Measurements from ENCODE around the gene TEX10. TPM values are rescaled to one million over a fixed set of nuclear protein-coding genes. Genes with fewer than 3 reads are reported as not detected.
A peak's percentile ranks its signal among the peaks of the same experiment; 100 is the strongest.

TEX10 gene
- total and polyA plus RNA-seq, 2 of the 13 experiments (the other 11 are each of a cell fraction or from before 2014, with no cell fraction given), result 18.1 to 38.7 TPM

GRCh38 chr9:100352727-100353505, at the start of gene TEX10 (continued):
- peak; percentile 77 for TF ChIP-seq ZBTB14 (CRISPR knock-in tag; IDR thresholded peaks at IDR 0.05)
- no peak for TF ChIP-seq ZBTB49 (CRISPR knock-in tag; IDR thresholded peaks at IDR 0.05; ENCODE audit: borderline replicate concordance)
- TF ChIP-seq ZNF781 (CRISPR knock-in tag; IDR thresholded peaks at IDR 0.05; ENCODE audit: borderline replicate concordance, not compliant biosample characterization), result peak; percentile 58
- no peak for TF ChIP-seq ZNF879 (CRISPR knock-in tag; IDR thresholded peaks at IDR 0.05)
- TF ChIP-seq DNMT1 (CRISPR knock-in tag; IDR thresholded peaks at IDR 0.05), result no peak
- TF ChIP-seq MAFG (CRISPR knock-in tag; IDR thresholded peaks at IDR 0.05), result no peak
- peak; percentile 91; the same call in 1 of the 2 replicates for TF ChIP-seq ZSCAN5A (CRISPR knock-in tag; IDR thresholded peaks at IDR 0.05; ENCODE audit: borderline replicate concordance)
- TF ChIP-seq MNT (IDR thresholded peaks at IDR 0.05), result peak; percentile 74
- TF ChIP-seq CREB3 (CRISPR knock-in tag; IDR thresholded peaks at IDR 0.05), result no peak; the same call in 1 of the 2 replicates
- TF ChIP-seq ONECUT2 (CRISPR knock-in tag; IDR thresholded peaks at IDR 0.05), result peak; percentile 20; the same call in 1 of the 2 replicates
- TF ChIP-seq, protein P1, sequence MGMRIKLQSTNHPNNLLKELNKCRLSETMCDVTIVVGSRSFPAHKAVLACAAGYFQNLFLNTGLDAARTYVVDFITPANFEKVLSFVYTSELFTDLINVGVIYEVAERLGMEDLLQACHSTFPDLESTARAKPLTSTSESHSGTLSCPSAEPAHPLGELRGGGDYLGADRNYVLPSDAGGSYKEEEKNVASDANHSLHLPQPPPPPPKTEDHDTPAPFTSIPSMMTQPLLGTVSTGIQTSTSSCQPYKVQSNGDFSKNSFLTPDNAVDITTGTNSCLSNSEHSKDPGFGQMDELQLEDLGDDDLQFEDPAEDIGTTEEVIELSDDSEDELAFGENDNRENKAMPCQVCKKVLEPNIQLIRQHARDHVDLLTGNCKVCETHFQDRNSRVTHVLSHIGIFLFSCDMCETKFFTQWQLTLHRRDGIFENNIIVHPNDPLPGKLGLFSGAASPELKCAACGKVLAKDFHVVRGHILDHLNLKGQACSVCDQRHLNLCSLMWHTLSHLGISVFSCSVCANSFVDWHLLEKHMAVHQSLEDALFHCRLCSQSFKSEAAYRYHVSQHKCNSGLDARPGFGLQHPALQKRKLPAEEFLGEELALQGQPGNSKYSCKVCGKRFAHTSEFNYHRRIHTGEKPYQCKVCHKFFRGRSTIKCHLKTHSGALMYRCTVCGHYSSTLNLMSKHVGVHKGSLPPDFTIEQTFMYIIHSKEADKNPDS (CRISPR knock-in tag; IDR thresholded peaks at IDR 0.05), result 0 out of 2 replicates have a peak, but pooled peaks have one; percentile 44
- peak; percentile 98 for TF ChIP-seq ZNF687 (CRISPR knock-in tag; IDR thresholded peaks at IDR 0.05)
- TF ChIP-seq KLF15 (CRISPR knock-in tag; IDR thresholded peaks at IDR 0.05; ENCODE audit: borderline replicate concordance), result peak; percentile 83
